ENCODE results near the gene ITGAV.

ITGAV gene

DNA sequence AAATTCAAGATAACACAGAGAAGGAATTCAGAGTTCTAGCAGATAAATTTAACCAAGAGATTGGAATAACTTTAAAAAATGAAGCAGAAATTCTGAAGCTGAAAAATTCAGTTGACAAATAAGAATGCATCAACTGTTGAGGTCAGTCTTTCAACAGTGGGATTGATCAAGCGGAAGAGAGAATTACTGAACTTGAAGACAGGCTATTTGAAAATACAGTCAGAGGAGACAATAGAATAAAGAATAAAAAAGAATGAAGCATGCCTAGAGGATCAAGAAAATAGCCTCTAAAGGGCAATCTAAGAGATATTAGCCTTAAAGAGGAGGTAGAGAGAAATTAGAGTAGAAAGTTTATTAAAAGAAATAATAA lies 27.7 kb upstream of the ITGAV start:
- TF ChIP-seq, protein P1, sequence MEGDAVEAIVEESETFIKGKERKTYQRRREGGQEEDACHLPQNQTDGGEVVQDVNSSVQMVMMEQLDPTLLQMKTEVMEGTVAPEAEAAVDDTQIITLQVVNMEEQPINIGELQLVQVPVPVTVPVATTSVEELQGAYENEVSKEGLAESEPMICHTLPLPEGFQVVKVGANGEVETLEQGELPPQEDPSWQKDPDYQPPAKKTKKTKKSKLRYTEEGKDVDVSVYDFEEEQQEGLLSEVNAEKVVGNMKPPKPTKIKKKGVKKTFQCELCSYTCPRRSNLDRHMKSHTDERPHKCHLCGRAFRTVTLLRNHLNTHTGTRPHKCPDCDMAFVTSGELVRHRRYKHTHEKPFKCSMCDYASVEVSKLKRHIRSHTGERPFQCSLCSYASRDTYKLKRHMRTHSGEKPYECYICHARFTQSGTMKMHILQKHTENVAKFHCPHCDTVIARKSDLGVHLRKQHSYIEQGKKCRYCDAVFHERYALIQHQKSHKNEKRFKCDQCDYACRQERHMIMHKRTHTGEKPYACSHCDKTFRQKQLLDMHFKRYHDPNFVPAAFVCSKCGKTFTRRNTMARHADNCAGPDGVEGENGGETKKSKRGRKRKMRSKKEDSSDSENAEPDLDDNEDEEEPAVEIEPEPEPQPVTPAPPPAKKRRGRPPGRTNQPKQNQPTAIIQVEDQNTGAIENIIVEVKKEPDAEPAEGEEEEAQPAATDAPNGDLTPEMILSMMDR (IDR thresholded peaks at IDR 0.05), result no peak

DNA sequence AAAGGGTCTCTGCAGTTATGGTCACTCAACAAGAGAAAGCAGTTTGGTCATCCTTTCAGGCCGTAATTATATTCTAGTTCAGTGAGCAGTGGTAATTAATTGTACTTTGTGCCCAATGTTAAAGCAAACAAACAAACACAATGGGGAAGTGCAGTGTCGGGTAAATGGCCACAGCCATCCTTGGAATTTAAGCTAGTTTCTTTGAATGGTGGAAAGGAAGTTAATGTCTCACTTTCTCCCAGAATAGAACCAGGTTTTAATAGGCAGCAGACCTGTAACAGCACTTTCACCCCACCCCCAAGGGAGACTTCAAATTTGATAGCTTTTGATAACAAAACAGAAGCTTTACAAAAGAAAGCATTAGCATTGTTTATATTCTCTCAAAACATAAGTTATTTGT lies 20.0 kb upstream of the ITGAV start:
- TF ChIP-seq, protein P1 (IDR thresholded peaks at IDR 0.05), result no peak

DNA sequence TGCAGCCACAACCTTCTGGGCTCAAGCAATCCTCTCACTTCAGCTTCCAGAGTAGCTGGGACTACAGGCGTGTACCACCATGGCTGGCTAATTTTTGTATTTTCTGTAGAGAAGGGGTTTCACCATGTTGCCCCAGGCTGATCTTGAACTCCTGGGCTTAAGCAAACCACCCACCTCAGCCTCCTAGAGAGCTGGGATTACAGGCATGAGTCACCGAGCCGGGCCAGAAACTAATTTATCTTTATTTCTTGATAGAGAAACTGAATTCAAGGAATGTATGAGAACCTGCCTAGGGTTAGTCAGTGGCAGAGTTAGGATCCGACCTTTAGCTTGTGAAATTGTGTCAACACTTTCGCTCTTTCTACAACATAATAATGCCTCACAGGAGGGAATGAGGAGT lies 19.3 kb upstream of the ITGAV start:
- TF ChIP-seq, protein P1 (IDR thresholded peaks at IDR 0.05), result no peak

DNA sequence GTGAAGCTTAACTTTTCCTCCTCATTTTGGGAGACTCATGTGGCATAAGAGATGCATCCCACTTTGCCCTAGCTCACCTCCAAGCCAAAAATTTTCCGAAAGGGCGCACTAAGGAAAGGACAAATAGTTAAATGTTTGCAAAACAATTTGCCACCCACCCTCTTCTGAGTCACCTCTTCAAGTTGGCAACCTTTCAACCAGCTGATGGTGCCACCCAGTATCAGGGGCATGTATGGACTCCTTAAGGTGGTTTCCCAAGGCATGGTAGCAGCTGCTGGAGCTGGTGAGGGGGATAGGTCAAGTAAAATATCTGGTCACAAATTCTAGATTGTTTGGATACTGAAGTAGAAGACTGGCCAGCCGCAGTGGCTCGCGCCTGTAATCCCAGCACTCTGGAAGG lies 17.2 kb upstream of the ITGAV start:
- TF ChIP-seq, protein P1 (IDR thresholded peaks at IDR 0.05), result no peak

DNA sequence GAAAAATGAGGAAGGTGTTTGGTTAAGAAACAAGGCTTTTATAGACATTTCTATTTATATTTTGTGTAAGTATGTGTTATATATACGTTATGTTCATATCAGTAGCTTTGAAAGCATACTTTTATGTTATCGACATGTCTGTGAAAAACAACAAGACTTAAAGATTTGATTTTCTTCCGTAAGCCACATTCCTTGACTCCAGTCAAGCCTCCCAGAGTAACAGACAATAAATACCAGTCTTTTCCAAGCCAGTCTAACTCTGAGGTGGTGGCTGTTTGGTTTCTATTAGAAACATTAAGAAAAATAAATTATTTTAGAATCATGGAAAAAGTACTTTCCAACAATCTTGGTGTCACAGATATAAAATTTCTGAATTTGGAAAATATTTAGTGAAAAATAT lies 16.3 kb upstream of the ITGAV start:
- TF ChIP-seq, protein P1 (IDR thresholded peaks at IDR 0.05), result no peak

DNA sequence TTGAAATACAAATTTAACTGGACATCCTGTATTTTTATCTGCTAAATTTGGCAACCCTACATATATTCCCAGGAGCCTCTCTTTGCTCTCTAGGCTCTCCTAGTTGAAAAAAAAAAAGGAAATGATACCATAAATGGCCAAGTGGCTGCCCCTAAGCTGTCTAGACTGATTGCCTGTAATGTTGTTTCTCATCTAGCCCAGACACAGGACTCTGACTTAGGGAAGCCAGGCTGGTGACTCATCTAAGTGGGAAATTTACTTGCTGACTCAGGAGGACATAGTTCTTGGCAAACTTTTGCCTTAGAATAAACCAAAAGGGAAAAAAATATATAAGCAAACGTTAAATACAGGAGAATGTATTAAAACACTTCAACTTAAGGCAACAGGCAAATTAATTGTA lies 14.6 kb upstream of the ITGAV start:
- TF ChIP-seq, protein P1 (IDR thresholded peaks at IDR 0.05), result no peak

DNA sequence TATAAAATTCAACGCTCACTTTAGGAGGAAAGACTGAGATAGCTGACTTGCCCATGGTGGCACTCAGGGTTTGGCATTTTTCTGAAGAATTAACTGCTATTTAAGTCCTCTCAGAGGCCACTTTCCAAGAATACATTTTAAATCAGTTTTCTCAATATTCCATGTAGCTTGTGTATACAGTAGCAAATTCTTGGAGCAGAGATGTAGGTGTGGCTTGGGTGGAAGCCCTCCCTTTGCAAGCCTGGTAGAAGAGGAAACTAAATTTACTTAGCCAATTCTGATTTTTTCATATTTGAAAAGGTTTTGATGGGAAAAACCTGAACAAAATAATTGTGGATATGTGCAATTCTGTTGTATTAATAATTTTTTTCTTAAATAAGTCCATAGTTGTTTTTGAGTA lies 14.0 kb upstream of the ITGAV start:
- TF ChIP-seq, protein P1 (IDR thresholded peaks at IDR 0.05), result no peak

DNA sequence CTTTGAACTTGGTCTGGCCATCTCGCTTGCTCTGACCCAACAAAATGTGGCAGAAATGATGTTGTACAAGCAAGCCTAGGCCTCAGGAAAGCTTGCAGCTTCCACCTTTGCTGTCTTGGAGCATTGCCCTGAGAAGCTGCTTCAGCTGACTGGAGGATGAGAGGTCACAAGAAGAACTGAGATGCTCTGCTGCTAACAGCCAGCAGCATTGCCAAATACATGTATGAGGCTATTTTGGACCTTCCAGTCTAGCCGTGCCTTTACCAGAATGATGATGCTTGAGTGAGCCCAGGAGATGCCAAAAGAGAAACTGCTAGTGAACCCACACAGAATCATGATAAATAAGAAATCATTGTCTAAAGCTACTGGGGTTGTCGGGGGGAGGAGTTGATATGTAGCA lies 13.2 kb upstream of the ITGAV start:
- TF ChIP-seq, protein P1 (IDR thresholded peaks at IDR 0.05), result no peak
